ENCODE measurements around the gene LDB2.

Gene LDB2

GRCh38 chr4:16626945-16627344 is 271.5 kb downstream of the LDB2 start:
- DNase-seq, result peak; percentile 27

GRCh38 chr4:16622826-16623225 is 275.6 kb downstream of the LDB2 start:
- no peak for DNase-seq

DNA sequence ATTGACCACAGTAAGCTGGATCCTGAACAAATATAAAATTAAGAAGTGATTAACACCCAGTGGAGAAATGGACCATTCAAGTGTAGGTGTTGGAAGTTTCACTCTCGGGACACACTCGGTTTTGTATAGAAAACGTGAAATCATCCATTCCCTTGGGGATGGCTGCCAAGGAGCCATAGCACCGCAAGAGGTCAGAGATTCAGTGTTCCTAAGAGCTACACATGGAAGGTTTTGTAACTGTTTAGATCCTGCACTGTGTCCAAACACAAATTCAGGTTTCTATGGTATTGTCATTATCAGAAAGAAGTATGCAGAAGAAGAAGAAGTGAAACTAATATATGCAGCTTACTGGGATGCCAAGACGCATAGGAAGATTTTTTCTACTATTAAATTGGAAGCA is 281.0 kb downstream of the LDB2 start:
- no peak for DNase-seq

GRCh38 chr4:16617011-16617410 is 281.4 kb downstream of the LDB2 start:
- DNase-seq, result no peak

GRCh38 chr4:16609170-16609758 is 289.2 kb downstream of the LDB2 start:
- no peak for DNase-seq

DNA sequence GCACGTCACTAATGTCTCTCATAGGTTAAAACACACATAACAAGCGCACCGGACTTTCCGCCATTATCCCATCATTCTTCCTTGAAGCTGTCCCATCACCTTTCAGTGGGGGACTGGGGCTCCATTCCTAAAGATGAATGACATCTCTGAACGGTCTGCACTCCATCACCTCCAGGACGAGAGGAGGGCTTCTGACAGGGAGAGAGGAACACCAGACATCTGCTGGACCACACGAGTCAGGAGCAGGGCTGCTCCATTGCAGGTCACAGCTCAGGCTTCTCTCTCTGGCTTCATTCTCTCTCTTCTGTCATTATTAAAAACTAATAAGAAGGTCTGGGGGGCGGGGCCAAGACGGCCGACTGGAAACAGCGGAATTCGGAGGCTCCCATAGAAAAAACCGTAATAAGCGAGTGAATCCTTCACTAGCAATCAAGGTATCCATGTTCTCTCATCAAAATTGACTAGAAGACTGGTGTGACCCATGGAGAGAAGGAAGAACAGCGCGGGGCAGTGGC is 289.8 kb downstream of the LDB2 start:
- no peak for DNase-seq

- DNase-seq, result no peak
Observed at GRCh38 chr4:16608123-16608522, 290.3 kb downstream of the LDB2 start.

DNA sequence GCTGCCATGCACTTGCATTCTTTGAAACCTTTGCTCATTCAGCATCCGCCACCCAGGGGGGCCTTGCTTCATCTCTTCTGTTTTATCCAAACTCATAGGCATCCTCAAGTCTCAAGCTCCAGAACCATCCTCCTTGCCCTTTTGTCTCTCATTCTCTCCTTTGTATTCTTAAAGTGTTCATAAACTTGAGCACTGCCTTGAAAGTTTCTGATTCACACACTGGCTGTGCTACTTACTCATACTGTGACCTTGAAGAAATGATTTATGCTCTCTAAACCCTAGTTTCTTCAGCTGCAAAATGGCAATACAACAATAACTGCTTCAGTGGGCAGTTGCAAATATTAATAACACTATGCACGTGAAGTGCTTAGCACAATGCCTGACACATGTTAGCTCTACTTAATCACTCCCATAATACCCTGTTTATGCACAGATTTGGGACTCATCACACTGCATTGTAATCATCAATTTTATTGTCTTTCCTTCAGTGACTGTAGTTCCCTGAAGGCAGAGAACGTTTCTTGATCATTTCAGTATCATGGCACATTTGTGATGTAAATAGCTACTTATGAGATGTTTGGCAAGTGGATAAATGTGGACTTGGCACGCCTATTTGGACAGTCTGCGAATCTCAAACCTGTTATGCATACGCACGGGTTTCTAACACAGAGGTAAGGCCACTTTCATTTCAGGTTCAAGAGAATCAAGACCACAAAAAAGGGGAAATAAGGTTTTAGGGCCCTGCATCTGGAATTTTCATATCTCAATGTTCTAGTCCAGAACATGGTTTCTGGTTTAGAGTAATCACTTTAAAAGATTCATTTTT is 291.0 kb downstream of the LDB2 start:
- no peak for DNase-seq

GRCh38 chr4:16606691-16607090 is 291.8 kb downstream of the LDB2 start:
- DNase-seq, result no peak

DNA sequence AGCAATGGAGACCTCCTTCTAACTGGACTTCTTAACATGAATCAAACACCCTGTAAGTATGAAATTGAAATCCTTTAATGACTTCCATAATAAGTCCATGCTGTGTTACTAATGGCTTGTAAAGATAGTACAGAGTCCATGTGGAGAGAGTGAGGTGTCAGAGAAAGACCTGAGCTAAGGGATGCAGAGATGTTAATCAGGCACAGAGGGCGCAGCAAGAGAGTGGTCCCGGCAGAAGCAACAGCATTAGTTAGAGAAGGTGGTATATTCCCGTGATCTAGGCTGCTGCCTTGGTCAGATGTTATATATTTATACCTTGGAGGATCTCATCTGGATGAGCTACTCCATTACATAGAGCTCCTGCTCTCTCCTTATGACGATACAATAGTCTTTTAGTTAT is 295.3 kb downstream of the LDB2 start:
- DNase-seq, result no peak

- peak; percentile 21 for DNase-seq
Observed at GRCh38 chr4:16598597-16599206, 299.7 kb downstream of the LDB2 start.

- DNase-seq, result no peak
Observed at GRCh38 chr4:16597845-16598596, 300.4 kb downstream of the LDB2 start.

DNA sequence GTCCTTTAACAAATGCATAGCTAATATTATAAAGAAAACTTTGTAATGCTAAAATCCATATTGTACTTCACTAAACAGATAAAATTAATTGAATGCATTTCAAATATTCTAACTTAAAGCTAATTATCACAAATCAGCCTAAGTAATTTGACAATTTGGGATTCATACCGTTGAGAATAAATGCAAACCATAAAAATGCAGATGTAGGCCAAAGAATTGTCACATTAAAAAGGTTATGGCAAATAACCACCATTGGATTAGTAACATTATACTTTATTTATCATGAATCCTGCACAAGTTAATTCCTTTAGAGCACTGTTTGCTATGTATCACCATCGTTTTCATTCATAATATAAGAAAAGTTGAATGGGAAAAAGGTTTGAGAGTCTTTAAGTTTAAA is 301.0 kb downstream of the LDB2 start:
- DNase-seq, result no peak

GRCh38 chr4:16596267-16596666 is 302.2 kb downstream of the LDB2 start:
- no peak for DNase-seq

- no peak for DNase-seq
Observed at GRCh38 chr4:16594128-16594527, 304.3 kb downstream of the LDB2 start.

DNA sequence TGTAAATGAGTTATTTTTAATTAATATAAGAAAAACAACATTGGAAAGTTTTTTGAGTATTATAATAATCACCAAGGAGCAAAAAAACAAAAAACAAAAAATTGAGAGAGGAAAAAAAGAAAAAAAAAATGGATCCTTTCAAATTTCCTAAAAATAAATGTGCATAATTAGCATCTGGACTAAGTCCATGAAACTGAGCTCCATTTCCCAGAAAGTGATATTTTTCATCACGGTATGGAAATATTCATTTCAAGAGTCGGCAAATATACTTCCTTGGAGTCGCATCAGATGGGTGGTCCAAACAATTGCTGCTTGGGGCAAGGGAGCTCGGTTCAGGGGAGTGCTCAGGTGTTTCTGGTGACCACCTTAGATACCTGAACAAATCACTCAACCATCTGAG is 305.1 kb downstream of the LDB2 start:
- no peak for DNase-seq

- no peak for DNase-seq
Observed at GRCh38 chr4:16591272-16591826, 307.1 kb downstream of the LDB2 start.

GRCh38 chr4:16590797-16591196 is 307.6 kb downstream of the LDB2 start:
- no peak for DNase-seq

DNA sequence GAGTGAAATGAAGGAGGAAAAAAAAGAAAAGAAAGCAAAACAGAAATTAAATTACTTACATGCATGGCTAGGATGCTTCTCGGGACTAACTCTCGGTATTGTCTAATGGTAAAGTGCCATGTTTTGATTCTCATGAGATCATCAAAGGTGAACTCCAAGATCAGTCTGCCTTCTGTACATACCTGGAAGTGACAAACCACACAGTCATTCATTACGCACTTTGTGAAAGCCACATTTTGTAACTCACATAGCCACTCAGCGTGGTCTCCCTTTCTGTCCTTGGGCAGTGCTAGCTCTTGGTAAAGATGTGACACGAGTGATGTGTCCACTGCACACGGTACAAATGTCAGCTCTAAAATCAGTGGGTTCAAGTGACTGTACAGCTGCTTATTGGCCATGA is 309.8 kb downstream of the LDB2 start:
- peak; percentile 64 for DNase-seq

GRCh38 chr4:16588149-16588548 is 310.3 kb downstream of the LDB2 start:
- no peak for DNase-seq

DNA sequence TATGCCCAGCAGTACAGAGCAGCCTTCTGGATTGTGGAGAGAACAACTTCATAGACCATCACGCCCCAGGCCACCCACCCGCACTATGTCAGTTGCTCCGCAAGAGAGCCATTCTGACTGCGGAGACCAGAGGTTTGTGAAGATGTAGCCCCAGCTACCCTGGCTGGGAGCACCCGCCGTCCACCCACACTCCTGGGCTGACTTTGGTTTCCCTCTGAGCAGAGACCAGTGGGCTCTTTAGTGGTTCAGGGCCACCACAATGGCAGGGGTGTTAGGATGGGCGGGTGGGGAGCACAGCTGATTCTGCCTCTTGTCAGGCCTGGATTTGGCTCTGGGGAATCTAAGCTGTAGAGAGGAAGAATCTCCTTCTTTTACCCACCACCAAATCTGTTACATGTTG is 313.4 kb downstream of the LDB2 start:
- DNase-seq, result no peak

GRCh38 chr4:16583764-16584163 is 314.7 kb downstream of the LDB2 start:
- peak; percentile 45 for DNase-seq

GRCh38 chr4:16582526-16582925 is 315.9 kb downstream of the LDB2 start:
- DNase-seq, result no peak
